Nephron progenitor cell (in vitro differentiated cells): ENCODE data around the gene ELMO3.

Experiments
- DNase-seq: peaks from one replicate; pipeline ENCODE4 v3.0.0; 2021
- H3K27ac Mint-ChIP-seq: 2 replicates; pipeline ENCODE4 v1.8.0; 2021; ENCODE audit warnings: mild to moderate bottlenecking, moderate library complexity, mixed read lengths
- H3K27me3 Mint-ChIP-seq: 2 replicates; pipeline ENCODE4 v1.8.0; 2021; ENCODE audit warnings: mild to moderate bottlenecking, low read depth, mixed read lengths; ENCODE audit not compliant: poor library complexity
- H3K36me3 Mint-ChIP-seq: 2 replicates; pipeline ENCODE4 v1.8.0; 2021; ENCODE audit warnings: low read depth, mixed read lengths
- H3K4me1 Mint-ChIP-seq: 2 replicates; pipeline ENCODE4 v1.8.0; 2021; ENCODE audit warnings: mixed read lengths
- H3K4me3 Mint-ChIP-seq: 2 replicates; pipeline ENCODE4 v1.8.0; 2021; ENCODE audit warnings: mild to moderate bottlenecking, moderate library complexity, mixed read lengths
- H3K9me3 Mint-ChIP-seq: 2 replicates; pipeline ENCODE4 v1.8.0; 2021; ENCODE audit warnings: mild to moderate bottlenecking, moderate library complexity, mixed read lengths
- TF ChIP-seq, protein P1 (sequence below): fragments of 200-600 bp; sonication (generic); IDR thresholded peaks from 2 replicates; pipeline ENCODE4 v1.5.0; 2021; ENCODE audit warnings: antibody characterized with exemption

ELMO3 gene

DNA sequence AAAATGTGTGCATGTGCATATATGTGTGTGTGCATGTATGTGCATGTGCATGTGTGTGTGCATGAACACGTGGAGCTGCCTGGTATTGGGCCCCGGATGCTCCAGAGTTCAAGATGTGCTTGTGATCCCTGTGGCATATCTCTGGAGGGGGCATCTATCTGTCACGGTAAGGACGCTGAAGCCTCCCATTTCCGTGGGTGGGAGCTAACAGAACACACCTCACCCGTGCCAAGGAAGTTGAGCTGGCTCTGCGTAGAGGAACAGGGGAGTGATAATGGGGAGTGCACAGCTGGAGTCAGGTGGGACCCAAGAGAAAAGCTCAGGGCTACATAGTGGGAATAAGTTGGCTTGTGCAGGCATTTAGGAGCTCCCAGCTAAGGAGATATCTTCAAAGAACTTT, 12.7 kb downstream of the ELMO3 start:
- DNase-seq = no peak

DNA sequence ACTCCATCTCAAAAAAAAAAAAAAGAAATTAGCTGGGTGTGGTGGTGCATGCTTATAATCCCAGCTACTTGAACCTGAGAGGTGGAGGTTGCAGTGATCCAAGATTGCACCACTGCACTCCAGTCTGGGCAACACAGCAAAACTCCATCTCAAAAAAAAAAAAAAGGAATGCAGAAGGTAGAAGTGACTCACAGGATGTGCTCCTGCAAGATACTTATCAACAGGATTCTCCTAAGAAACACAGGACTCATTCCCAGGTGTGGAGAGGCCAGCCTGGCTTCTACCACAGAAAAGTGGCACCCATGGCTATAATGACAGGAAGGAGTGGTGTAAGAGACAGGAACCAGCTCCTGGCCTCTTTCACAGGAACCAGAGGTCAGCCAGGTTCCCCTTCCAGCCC, 13.8 kb downstream of the ELMO3 start:
- H3K9me3 Mint-ChIP-seq = no peaks in the 10 kb centered on the region
- H3K27ac Mint-ChIP-seq = no peak overlapping the region
- no peak for DNase-seq
- peaks cover 15% of the 10 kb centered on the region for H3K27me3 Mint-ChIP-seq
- no peaks in the 10 kb centered on the region for H3K4me1 Mint-ChIP-seq
- no peaks in the 10 kb centered on the region for H3K36me3 Mint-ChIP-seq
- TF ChIP-seq, protein P1, sequence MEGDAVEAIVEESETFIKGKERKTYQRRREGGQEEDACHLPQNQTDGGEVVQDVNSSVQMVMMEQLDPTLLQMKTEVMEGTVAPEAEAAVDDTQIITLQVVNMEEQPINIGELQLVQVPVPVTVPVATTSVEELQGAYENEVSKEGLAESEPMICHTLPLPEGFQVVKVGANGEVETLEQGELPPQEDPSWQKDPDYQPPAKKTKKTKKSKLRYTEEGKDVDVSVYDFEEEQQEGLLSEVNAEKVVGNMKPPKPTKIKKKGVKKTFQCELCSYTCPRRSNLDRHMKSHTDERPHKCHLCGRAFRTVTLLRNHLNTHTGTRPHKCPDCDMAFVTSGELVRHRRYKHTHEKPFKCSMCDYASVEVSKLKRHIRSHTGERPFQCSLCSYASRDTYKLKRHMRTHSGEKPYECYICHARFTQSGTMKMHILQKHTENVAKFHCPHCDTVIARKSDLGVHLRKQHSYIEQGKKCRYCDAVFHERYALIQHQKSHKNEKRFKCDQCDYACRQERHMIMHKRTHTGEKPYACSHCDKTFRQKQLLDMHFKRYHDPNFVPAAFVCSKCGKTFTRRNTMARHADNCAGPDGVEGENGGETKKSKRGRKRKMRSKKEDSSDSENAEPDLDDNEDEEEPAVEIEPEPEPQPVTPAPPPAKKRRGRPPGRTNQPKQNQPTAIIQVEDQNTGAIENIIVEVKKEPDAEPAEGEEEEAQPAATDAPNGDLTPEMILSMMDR = no peak
- H3K4me3 Mint-ChIP-seq = no peak overlapping the region

More for the DNA sequence above, 12.7 kb downstream of the ELMO3 start:
- H3K36me3 Mint-ChIP-seq = no peaks in the 10 kb centered on the region
- TF ChIP-seq, protein P1 = no peak
- no peaks in the 10 kb centered on the region for H3K4me1 Mint-ChIP-seq
- H3K4me3 Mint-ChIP-seq = no peak overlapping the region
- peak overlapping the region; percentile 71 for H3K27ac Mint-ChIP-seq
- peaks cover 15% of the 10 kb centered on the region for H3K27me3 Mint-ChIP-seq
- H3K9me3 Mint-ChIP-seq = no peaks in the 10 kb centered on the region

DNA sequence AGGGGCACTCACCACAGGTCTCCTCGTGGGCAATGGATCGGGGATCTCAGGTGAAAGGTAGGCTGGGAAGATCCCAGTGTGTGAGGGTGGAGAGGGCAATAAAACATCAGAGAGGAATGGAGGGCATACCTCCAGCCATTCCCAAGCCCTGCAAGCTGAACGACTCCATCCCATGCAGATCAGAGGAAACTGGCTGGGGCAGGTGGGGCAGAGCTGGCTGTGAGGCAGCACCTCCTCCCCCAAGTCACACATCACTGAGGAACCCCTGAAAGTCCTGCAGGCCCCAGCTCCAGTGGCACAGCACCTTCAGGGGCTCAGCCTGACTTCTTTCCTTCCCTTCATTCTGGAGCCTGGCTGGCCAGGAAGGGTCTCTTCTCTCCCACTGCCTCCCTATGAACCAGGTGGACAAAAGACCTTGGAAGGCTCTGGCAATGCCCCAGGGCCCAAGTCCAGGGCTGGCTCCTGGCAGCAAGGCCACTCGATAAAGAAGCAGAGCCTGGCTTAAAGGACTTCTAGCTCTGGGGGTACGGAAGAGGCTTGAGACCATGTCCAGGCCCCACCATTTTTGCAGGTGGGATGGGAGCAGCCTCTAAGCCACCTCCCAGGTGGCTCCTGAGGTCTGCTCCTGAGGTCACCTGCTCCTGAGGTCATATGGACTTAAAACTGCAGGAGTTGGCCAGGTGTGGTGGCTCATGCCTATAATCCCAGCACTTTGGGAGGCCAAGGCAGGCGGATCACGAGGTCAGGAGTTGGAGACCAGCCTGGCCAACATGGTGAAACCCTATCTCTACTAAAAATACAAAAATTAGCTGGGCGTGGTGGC, 14.5 kb downstream of the ELMO3 start:
- H3K27ac Mint-ChIP-seq = no peak overlapping the region
- H3K4me1 Mint-ChIP-seq = no peaks in the 10 kb centered on the region

GRCh38 chr16:67215706-67216105, 16.8 kb downstream of the ELMO3 start:
- TF ChIP-seq, protein P1 = no peak
- peaks cover 15% of the 10 kb centered on the region for H3K27me3 Mint-ChIP-seq
- no peaks in the 10 kb centered on the region for H3K9me3 Mint-ChIP-seq
- no peak for DNase-seq
- no peaks in the 10 kb centered on the region for H3K4me1 Mint-ChIP-seq
- H3K27ac Mint-ChIP-seq = peak overlapping the region; percentile 19
- no peak overlapping the region for H3K4me3 Mint-ChIP-seq
- H3K36me3 Mint-ChIP-seq = no peaks in the 10 kb centered on the region

More for the DNA sequence above, 14.5 kb downstream of the ELMO3 start:
- Mint-ChIP-seq H3K27me3 (peaks cover 15% of the 10 kb centered on the region), H3K4me3 (no peak overlapping the region), H3K9me3 (no peaks in the 10 kb centered on the region), H3K36me3 (no peaks in the 10 kb centered on the region)
- TF ChIP-seq, protein P1 = no peak
- no peak for DNase-seq

DNA sequence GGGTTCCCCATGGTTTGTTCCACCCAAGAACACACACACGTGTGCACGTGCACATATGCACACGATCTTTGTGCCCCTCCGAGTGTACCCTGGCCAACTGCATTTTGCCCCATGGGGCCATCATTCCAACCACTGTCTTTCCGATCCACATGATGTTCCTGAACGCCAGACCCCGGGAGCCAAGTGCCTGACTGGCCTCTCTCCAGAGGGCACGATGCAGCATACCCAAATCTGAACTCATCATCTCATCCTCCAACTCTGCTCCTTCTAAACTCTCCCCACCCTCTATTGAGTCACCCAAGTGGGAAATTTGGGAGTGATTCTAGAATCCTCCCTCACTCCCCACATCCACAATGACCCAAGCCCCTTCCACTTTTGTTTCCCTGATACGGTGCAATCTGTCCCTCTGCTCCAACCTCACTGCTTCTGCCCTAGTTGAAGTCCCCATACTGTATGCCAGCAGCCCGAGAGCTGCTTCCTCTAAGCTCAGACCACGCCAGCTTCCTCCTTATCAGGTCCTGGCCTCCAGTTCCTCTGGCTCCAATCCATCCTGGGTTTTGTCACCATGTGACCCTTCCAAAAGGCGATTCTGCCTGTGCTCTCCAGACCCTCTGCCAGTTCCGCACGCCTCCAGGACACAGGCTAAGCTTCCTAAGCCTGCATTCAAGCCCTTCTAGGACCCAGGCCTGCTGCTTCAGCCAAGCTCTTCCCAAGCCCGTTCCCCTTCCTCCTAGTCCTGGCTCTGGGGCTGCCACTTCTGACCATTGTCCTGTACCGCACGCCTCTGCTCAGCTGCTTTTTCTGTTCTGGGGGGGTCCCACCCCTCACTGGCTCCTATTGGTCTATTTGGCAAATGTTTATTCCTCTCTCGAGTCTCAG, 17.9 kb downstream of the ELMO3 start:
- no peak overlapping the region for H3K4me3 Mint-ChIP-seq
- DNase-seq = no peak
- no peaks in the 10 kb centered on the region for H3K36me3 Mint-ChIP-seq
- peak overlapping the region; percentile 22 for H3K27ac Mint-ChIP-seq
- H3K9me3 Mint-ChIP-seq = no peaks in the 10 kb centered on the region
- TF ChIP-seq, protein P1 = no peak
- no peaks in the 10 kb centered on the region for H3K4me1 Mint-ChIP-seq
- H3K27me3 Mint-ChIP-seq = peaks cover 19% of the 10 kb centered on the region
